Left ventricle myocardium inferior (tissue), 1 donor: ENCODE measurements around the gene ALOX15. TPM values are rescaled to one million over a fixed set of nuclear protein-coding genes. Genes with fewer than 3 reads are reported as not detected.
A peak's percentile ranks its signal among the peaks of the same experiment; 100 is the strongest.
"Not testable (repeated sequence)": the region's sequence is repeated elsewhere in the genome, so short reads cannot be mapped to it uniquely, and the experiment has no call there.

Source experiments
- DNase-seq: peaks from one replicate; pipeline ENCODE4 v3.0.0-alpha.2; 2020
- H3K27ac ChIP-seq: fragments of 200-600 bp; replicated peaks from 2 replicates; pipeline ENCODE4 v1.8.0; 2021
- H3K27me3 ChIP-seq: fragments of 200-600 bp; 2 replicates; pipeline ENCODE4 v1.8.0; 2021; ENCODE audit warnings: low read depth
- H3K36me3 ChIP-seq: fragments of 200-600 bp; 2 replicates; pipeline ENCODE4 v1.8.0; 2021
- H3K4me1 ChIP-seq: fragments of 200-600 bp; 2 replicates; pipeline ENCODE4 v1.8.0; 2021
- H3K4me3 ChIP-seq: fragments of 200-600 bp; 2 replicates; pipeline ENCODE4 v1.8.0; 2021; ENCODE audit warnings: mild to moderate bottlenecking, moderate library complexity
- H3K9me3 ChIP-seq: fragments of 200-600 bp; replicated peaks from 2 replicates; pipeline ENCODE4 v1.8.0; 2021
- CTCF ChIP-seq: fragments of 200-600 bp; IDR thresholded peaks from 2 replicates; pipeline ENCODE4 v1.8.0; 2021; ENCODE audit warnings: antibody characterized with exemption, mild to moderate bottlenecking, borderline replicate concordance
- intact Hi-C: fragments of 100-400 bp; cut with micrococcal nuclease; formaldehyde crosslinking; loops from one replicate; pipeline ENCODE4 v1.11.0; 2022
- long read RNA-seq: library from polyadenylated mRNA; unstranded; transcript quantifications from one replicate; pipeline ENCODE4 v2.0.0, GENCODE V29; 2021
- total RNA-seq: library from RNA; stranded (reverse); fragmentation: NEBNext Ultra II Directional; extraction: Animal tissue kit (Norgen Biotek cat#: 25700); gene quantifications from one replicate; pipeline ENCODE4 v1.2.1, GENCODE V29; 2021
- donor health status: DM: no; HTN: yes; CAD: no; lungs with severe emphysema.

Gene ALOX15
- total RNA-seq: 0.33 TPM
- long read RNA-seq, partial matches to known transcripts: 0 of 1 reads
- long read RNA-seq, other reads (novel, unspliced or antisense): 1 of 1 reads

GRCh38 chr17:4641297-4642195 is at the start of gene ALOX15:
TSS of gene ALOX15 (minus strand) at chr17:4641678. CDS start at chr17:4641651, 27 bp downstream.
- no peak for TF ChIP-seq CTCF
- DNase-seq: no peak

GRCh38 chr17:4690745-4691144 is 49.3 kb upstream of the ALOX15 start:
- H3K9me3 ChIP-seq: no peaks in the 10 kb centered on the region
- no peaks in the 10 kb centered on the region for H3K4me1 ChIP-seq
- no peak overlapping the region for H3K4me3 ChIP-seq
- TF ChIP-seq CTCF: no peak
- H3K27ac ChIP-seq: no peak overlapping the region
- no peak for DNase-seq
- H3K36me3 ChIP-seq: peaks cover 24% of the 10 kb centered on the region
- intact Hi-C loops: no loop called here
- H3K27me3 ChIP-seq: no peaks in the 10 kb centered on the region

More at GRCh38 chr17:4641297-4642195, at the start of gene ALOX15:
- H3K27me3 ChIP-seq: peaks cover 85% of the 10 kb centered on the region
- intact Hi-C loops: no loop called here
- no peaks in the 10 kb centered on the region for H3K36me3 ChIP-seq
- no peak within 1 kb of the TSS for H3K27ac ChIP-seq
- no peaks in the 10 kb centered on the region for H3K9me3 ChIP-seq
- H3K4me3 ChIP-seq: peak within 1 kb of the TSS; percentile 9
- H3K4me1 ChIP-seq: peaks cover 10% of the 10 kb centered on the region

DNA sequence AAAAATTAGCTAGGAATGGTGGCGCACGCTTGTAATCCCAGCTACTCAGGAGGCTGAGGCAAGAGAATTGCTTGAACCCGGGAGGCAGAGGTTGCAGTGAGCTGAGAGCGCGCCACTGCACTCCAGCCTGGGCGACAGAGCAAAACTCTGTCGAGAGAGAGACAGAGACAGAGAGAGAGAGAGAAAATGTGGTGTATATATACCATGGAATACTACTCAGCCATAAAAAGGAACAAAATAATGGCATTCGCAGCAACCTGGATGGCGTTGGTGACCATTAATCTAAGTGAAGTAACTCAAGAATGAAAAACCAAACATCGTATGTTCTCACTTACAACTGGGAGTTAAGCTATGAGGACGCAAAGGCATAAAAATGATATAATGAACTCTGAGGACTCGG is 48.4 kb upstream of the ALOX15 start:
- H3K27ac ChIP-seq, DNase-seq, intact Hi-C loops, H3K4me1 ChIP-seq, H3K4me3 ChIP-seq, H3K9me3 ChIP-seq, H3K27me3 ChIP-seq: not testable (repeated sequence)
- peaks cover 24% of the 10 kb centered on the region for H3K36me3 ChIP-seq

GRCh38 chr17:4683739-4684138 is 42.3 kb upstream of the ALOX15 start:
- peak overlapping the region; percentile 70 for H3K27ac ChIP-seq
- DNase-seq: not testable (repeated sequence)

GRCh38 chr17:4679658-4680057 is 38.2 kb upstream of the ALOX15 start:
- Histone ChIP-seq H3K27ac (no peak overlapping the region), H3K27me3 (no peaks in the 10 kb centered on the region), H3K4me3 (no peak overlapping the region), H3K36me3 (peaks cover 77% of the 10 kb centered on the region), H3K9me3 (no peaks in the 10 kb centered on the region), H3K4me1 (peaks cover 7% of the 10 kb centered on the region)
- no peak for TF ChIP-seq CTCF
- no peak for DNase-seq
- intact Hi-C loops: no loop called here

More at GRCh38 chr17:4683739-4684138, 42.3 kb upstream of the ALOX15 start:
- H3K36me3 ChIP-seq: peaks cover 43% of the 10 kb centered on the region
- H3K4me1 ChIP-seq, H3K4me3 ChIP-seq, intact Hi-C loops, H3K27me3 ChIP-seq, H3K9me3 ChIP-seq: not testable (repeated sequence)

DNA sequence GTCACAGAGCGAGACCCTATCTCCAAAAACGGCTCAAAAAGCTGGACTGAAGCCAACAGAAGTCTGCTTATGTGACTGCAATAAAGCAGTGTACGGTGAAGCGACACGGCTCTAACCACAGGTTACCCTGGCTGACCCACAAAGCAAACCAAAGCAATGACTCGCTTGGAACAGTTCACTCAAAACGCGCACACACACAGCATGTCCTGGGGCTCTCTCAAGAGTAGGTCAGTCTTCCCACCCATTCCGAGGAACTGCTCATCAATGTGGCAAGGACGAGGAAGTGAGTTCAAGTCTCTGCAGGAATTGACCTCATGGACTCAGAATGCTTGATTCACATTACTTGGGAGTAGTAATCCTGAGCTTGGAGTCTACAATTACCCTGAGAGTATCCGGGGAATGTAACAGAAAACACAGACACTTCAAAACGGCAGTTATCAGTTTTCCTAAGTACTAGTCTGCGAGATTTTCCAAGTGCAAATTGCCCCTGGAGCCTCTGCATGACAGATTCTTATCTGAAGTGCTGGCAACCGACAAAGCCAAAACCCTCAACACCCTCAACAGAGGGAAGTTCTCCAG is 37.1 kb upstream of the ALOX15 start:
- no peak overlapping the region for H3K4me3 ChIP-seq
- no peak for TF ChIP-seq CTCF
- H3K4me1 ChIP-seq: peaks cover 7% of the 10 kb centered on the region
- H3K27ac ChIP-seq: no peak overlapping the region
- intact Hi-C loops: no loop called here
- no peak for DNase-seq
- H3K36me3 ChIP-seq: peaks cover 88% of the 10 kb centered on the region
- H3K9me3 ChIP-seq: no peaks in the 10 kb centered on the region
- H3K27me3 ChIP-seq: no peaks in the 10 kb centered on the region
